HuH-7.5 (cell line): ENCODE measurements around the gene CORO7.

Experiments
- DNase-seq: peaks from one replicate; pipeline ENCODE4 v3.0.0; 2011; ENCODE audit warnings: low spot score

The CORO7 gene

GRCh38 chr16:4321286-4322120 is 94.9 kb downstream of the CORO7 start:
- DNase-seq, result no peak

DNA sequence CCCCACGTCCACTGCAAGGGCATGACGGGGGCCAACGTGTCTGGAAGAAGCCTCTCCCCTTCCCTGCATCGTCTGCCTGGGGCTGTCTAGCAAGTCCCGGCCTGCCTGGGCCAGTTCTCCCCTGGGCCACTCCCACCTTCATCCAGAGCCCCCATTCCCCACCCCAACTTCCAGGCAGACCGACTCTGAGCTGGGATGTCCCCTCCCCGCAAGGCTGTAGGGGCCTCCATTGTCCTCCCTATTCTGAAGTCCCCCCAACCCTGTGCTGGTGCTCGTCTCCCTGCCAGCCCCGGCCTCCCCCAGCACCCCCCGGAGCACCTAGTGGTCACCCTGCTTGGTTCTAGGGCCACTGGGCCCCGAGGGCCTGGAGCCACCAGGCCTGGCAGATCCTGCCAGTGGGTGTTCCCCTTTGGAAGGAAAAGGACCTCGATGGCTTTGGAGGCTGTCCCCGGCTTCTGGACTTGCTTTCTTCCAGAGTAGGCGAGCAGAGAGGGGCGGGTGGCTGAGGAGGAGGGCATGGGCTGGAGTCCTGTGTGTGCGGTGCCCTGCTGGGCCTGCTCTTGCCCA is 95.7 kb downstream of the CORO7 start:
- DNase-seq, result no peak

GRCh38 chr16:4319454-4320421 is 96.7 kb downstream of the CORO7 start:
- no peak for DNase-seq

- no peak for DNase-seq
Measured at GRCh38 chr16:4318967-4319366, 97.4 kb downstream of the CORO7 start.

GRCh38 chr16:4318451-4318910 is 97.9 kb downstream of the CORO7 start:
- DNase-seq, result no peak

DNA sequence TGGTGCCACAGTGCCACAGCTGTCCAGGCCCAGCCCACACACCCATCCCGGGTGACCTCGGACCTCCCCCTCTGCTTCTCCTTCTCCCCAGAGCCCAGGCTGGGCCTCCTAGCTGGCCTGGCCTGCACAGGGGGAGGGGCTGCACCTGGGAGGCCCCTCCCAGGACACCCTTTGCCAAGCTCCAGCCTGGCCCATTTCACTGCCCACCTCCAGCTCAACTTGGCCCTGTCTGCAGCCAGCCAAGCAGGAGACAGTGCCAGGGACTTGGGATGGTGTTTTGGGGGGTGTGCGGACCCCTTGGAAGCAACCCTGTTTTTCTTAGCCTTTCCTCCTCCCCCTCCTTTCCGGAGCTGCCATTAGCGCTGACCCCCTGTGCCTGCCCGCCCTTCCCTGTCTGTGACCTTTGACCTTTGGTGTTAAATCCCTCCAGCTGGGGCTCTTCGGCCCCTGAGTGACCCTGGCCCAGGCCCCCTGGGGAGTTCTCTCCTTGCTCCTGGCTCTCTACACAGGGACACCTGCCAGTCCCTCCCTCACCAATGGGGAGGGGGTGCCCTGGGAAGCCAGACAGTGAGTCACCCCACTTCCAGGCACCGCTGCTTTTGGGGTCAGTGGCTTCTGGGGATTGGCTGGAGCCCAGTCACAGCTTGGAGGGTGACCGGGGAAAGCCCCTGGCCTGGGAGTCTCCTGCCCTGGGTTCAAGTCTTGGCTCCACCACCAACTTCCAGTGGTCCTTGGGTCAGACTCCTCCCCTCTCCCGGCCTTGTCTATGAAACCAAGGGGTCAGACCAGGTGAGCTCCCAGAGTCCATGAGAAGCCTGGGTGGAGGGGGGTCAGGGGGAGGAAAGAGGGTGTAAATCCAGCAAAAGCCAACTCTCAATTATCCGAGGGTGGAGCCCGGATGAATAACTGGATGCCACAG is 98.6 kb downstream of the CORO7 start:
- no peak for DNase-seq

- no peak for DNase-seq
Measured at GRCh38 chr16:4316864-4317531, 99.4 kb downstream of the CORO7 start.

GRCh38 chr16:4316108-4316863 is 100.1 kb downstream of the CORO7 start:
- no peak for DNase-seq

DNA sequence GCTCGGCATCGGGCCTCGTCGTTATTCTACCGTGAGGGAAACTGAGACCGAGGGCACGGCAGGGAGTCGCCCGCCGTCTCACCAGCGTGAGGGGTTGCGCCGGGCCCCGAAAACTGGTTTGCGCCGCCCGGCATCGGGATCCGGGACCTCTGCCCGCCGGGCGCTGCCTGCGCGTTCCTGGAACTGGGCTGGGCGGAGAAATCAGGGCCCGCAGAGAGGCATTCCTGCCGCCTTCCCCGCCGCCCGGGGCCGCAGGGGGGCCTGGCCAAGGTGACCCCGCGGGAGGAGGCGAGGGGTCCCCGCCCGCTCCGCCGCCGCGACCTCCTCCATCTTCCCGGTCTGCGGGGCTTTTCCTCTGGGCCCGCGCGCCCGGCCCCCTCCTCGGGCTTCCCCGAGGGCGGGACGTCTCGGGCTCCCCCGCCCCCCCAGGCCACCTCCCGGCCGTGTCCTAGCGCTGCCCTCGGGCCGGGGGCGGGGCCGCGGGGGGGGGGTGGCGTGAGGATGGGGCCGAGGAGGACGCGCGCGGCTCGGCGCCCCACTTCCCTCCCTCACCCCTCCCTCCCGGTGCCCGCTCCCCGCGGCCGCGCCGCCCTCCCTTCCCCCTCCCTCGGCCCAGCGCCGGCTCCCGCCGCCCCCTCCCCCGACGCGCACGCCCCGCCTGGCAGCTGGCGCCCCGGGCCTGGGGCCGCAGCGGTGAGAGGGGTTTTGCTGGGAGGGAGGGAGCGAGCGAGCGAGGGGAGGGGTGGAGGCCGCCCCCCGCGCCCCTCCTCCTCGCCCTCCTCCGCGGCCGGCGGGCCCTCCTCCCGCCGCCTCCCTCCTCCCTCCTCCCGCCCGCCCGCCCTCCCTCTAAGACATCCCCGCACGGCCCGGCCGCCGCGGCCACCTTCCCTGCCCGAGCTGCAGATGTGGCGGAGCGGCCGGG is 100.9 kb downstream of the CORO7 start, which contains the start of gene GLIS2:
GLIS2 (plus strand) TSS at position 882 of the 922 bp plus-strand sequence. CDS start 16,214 bp downstream, outside the sequence.
- DNase-seq, result peak; percentile 81

DNA sequence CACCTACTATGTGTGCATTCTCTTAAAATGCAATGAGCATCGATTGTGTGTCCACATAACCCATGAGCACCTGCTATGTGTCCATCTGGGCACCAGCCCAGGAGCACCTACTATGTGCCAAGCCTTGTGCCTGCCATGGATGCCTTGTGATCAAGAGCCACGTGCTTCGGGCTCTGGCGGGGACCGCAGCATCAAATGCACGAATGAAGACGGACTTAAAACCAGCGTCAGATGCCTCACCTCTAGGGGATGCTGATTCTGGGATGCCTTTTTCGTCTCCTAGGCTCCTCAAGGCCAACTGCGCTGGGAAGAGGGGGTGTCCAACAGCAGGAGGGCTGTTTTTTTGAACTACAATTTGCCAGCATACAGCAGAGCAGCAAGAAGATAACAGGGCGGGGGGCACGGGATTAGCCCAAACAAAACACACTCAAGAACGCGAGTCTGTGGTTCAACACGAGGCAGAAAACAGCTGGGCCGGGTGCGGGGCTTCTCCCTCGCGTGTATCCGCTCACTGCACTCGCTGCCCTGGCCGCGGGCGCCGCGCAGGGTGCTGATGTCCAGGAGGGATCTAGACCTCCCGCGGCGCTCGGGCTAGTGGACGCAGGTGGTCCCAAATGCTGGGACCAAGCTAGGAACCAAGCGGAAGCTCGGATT is 101.7 kb downstream of the CORO7 start:
- DNase-seq, result no peak

DNA sequence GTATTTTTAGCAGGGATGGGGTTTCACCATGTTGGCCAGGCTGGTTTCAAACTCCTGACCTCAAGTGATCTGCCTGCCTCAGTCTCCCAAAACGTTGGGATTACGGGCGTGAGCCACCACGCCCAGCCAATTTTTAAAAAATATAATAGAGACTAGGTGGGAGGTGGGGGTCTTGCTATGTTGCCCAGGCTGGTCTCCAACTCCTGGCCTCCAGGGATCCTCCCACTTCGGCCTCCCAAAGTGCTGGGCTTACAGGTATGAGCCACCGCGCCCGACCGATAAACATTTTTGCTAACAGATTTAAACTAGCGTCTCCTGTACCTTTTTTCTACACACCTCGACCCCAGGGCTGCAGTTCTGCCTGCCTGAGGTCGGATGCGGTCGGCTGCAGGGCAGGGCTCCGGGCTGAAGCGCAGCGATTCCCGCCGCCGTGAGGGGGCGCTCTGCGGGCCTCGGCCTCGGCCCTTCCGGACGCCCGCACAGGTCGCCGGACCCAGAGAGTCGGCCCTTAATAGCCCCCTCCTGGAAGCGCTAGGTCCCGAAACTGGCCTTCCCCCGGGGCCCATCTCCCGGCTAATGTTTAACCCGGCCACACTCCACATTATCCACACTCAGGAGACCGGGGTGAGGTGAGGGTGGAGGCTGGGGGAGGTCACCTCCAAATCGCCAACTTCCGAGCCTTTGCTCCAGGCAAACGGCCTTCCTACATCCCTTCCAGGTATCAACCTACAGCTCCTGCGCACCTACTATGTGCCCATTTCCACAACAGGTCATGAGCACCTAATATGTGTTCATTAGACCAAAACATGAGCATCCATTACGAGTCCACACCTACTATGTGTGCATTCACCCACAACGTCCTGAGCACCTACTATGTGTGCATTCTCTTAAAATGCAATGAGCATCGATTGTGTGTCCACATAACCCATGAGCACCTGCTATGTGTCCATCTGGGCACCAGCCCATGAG is 102.5 kb downstream of the CORO7 start:
- peak; percentile 98 for DNase-seq

DNA sequence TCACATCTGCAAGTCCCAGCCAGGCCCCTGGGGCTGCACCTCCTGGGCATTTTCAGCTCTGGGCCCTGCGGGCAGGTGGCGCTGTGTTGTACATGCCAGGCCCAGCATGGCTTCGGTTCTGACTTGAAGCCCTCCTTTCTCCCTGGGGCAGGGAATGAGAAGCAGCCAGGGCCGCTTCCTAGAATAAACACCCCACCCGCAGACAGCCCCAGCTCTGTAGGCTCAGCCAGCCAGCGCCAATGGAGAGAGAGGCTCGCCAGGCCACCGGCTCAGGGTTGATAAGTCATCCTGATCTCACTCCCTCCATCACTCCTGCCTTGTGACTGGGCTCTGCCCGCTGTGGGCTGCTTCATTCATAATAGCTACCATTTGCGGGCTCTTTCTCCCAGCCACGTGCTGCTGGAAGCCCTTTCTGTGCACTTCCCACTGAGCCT is 106.5 kb downstream of the CORO7 start:
- DNase-seq, result no peak

DNA sequence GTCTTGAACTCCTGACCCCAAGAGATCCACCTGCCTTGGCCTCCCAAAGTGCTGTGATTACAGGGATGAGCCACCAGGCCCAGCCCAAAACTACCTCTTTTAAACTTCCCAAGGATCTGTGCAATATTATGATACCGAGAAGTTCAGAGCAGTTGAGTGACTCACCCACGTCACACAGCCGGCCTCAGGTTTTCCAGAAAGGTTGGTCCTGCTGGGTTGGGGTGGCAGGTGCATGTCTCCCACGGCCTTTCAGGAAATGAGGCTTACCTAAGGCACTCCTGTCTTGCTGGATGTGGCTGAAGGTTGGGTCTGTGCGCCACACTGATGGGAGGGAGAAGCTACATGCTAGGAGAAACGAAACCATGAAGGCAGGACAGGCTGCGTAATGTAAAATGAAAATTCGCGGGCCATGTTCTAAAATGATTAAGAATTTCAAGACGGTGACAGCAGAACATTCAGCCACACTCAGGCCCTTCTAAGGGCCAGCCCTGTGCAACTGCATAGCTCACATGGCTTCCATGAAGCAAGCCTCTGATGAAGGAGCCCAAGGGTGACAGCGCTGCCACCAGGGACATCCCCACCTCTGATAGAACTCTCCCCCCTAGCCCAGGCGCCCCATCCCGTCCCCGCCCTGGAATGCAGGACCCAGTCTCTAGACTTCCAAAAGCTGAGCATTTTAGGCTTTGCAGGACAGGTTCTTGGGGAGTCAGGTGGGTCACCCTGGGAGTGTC is 107.1 kb downstream of the CORO7 start:
- no peak for DNase-seq

DNA sequence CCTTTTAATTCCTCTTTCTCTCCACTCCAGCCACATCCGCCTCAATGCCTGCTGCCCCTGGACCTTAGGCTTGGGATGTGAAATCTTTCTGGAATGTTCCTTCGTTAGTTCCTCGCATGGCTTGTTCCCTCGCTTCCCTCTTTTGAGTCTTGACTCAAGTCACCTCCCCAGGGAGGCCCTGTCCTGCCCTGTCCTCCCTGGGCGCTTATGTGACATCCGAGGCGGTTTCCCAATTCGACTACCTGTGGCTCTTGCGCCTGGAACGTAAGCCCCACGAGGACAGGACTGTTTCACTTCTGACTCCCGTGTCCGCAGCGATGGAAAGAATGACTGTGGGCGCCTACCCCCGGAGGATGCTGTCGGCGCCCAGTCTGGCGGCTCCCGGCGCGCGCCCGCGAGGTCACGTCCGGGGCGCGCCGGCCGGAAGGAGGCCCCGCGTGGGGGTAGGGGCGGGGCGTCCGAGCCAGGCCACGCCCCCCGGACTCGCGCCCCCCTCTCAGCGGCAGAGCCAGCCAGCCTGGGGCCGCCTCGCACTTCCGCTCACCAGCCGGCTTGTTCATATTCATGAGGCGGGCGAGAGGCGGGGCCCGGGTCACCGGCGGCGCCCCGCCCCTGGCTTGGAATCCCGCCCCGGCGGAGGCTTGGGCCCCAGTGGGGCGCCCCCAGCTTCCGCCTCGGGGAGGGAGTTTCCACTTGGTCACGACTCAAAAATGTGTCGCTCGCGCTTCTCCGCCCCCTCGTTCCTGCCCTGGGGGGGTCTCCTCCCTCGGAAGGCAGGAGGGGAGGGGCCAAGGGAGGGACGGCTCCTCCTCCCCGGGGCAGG is 109.0 kb downstream of the CORO7 start:
- peak; percentile 88 for DNase-seq

- no peak for DNase-seq
Measured at GRCh38 chr16:4306470-4307214, 109.8 kb downstream of the CORO7 start.
